GM20431 (cell line): ENCODE results near the gene ZNF614.
"Not testable (repeated sequence)": the region's sequence is repeated elsewhere in the genome, so short reads cannot be mapped to it uniquely, and the experiment has no call there.

Source experiments
- in situ Hi-C: fragments of 300-500 bp; cut with MseI, MboI; formaldehyde crosslinking; loops from one replicate; pipeline ENCODE4 v1.15.0; 2020; ENCODE audit warnings: low sequenced_read_pairs; ENCODE audit not compliant: unreplicated experiment

Gene ZNF614

DNA sequence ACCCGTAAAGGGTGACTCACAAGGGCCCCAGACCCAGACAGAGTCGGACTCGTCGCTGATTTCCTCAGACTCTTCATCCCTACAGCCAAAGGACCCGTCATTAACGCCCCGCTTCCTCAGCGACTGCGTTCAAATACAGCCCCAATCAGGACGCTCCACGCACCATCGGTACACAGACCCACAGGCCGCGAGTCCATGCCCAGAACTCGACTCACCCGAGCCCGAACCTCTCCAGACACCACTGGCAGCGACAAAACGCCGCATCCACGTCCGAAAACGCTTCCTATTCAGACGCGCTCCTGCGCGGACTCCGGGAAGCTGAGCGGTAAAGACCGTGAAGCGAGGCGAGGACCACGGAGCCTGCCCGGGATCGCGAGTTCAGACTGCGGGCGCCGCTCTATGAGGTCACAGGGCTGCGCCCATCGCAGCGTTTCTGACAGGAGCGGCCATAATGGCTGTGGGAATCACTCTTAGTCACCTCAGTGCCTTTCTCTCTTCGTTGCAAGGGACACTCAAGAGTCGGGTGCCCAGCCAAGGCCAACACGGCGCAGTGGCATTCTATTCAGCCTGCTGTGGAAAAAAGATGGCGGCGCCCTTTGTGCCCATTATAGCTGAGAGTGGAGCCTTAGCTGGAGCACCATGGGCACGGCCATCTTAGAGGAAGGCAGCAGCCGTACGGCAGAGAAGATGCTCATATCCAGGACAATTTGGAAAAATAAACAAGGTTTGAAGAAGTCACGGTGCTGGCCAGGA, at the start of gene ZNF614:
Gene ZNF614, minus strand, starts transcription at position 353 of the 753 bp plus-strand sequence. CDS start 2,634 bp downstream, outside the sequence.
- in situ Hi-C loops, result no loop called here

- in situ Hi-C loops, result no loop called here
Observed at GRCh38 chr19:52070496-52070895, 42.3 kb upstream of the ZNF614 start.

DNA sequence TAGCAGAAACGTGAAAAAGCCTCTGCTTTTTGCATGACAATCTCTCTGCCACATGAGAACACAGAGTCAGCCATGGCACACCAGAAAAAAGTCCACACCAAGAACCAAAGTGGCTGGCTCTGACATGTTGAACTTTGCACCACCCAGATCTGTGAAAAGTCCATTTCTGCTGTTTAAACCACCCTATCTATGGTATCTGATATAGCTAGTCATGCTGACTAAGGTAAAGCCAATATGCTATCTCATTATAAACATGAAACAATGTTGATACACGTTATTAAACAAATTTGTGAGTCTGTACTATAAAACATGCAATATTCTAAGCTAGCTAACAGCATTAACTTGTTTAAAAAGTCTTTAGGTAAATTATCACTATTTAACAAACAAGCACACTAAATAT, 41.5 kb upstream of the ZNF614 start:
- in situ Hi-C loops, result no loop called here

DNA sequence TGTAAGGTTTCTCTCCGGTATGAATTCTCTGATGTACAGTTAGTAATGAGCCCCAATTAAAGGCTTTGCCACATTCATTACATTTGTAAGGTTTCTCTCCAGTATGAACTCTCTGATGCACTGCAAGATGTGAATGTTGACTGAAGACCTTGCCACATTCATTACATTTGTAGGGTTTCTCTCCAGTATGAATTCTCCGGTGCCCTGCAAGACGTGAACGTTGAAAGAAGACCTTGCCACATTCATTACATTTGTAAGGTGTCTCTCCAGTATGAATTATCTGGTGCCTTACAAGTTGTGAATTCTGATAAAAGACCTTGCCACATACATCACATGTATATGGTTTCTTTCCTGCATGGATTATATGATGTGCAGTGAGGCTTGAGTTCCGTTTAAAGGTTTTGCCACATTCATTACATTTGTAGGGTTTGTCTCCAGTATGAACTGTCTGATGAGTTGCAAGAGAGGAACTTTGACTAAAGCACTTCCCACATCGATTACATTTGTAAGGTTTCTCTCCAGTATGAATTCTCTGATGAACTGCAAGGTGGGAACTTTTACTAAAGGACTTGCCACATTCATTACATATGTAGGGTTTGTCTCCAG, 38.2 kb upstream of the ZNF614 start:
- in situ Hi-C loops, result no loop called here

DNA sequence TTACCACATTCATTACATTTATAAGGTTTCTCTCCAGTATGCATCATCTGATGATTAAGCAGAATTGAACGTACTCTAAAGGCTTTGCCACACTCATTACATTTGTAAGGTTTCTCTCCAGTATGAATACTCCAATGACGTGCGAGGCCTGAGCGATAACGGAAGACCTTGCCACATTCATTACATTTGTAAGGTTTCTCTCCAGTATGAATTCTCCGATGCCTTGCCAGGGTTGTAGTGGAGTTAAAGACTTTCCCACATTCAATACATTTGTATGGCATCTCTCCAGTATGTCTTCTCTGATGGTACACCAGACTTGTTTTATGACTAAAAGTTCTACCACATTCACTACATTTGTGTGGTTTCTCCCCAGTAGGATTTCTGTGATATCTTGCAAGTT, 37.2 kb upstream of the ZNF614 start:
- in situ Hi-C loops, result no loop called here

GRCh38 chr19:52056480-52056879, 28.3 kb upstream of the ZNF614 start:
- in situ Hi-C loops, result not testable (repeated sequence)

DNA sequence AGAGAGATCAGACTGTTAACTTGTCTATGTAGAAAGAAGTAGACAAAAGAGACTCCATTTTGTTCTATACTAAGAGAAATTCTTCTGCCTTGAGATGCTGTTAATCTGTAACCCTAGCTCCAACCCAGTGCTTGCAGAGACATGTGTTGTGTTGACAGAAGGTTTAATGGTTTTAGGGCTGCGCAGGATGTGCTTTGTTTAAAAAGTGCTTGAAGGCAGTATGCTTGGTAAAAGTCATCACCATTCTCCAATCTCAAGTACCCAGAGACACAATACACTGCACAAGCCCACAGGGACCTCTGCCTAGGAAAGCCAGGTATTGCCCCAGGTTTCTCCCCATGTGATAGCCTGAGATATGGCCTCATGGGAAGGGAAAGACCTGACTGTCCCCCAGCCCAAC, 23.6 kb upstream of the ZNF614 start:
- in situ Hi-C loops, result not testable (repeated sequence)

DNA sequence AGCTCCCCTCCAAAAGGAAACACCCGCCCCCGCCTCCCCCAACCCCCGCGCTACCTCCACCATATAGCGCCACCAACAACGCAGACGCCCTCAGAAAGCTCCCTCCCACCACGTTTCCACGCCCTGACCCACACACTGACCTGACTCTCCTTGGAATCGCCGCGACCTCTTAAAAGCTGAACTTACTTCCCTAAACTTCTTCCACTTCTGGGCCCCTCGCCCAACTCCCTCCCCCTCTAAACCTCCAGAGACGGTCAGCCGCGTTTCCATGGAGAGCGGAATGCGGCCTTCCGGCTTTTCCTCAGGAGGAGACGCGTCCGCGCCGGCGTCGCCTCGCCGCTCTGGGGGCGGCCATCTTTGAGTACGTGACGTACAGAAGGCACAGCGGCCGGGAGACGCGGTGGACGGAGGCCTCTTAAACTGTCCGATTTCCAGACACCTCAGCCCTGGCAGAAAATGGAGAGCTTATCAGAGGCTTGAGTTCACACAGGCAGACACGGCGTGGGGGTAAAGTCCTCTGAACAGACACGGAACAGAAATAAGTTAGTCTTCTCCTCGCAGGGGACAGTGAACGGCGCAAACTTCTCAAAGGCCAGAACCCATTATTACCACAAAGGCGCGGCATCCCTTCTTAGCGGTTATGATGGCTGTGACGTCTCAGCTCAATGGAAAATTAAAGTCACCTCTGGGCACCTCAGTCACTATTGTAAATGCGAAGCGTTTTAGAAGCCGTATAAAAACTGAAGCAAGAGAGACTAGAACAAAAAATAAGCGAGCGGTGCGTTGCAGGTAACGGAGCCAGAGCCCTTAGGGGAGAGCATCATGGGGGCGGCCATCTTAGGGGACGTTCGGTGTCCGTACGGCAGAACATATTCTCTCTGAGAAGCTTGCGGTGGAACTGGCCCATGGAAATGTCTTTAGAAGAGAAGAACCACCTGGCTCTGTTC, 20.6 kb upstream of the ZNF614 start, which contains the start of gene ZNF432:
Gene ZNF432, minus strand, starts transcription at position 284 of the 947 bp plus-strand sequence. CDS start 1,970 bp downstream, outside the sequence.
- in situ Hi-C loops, result no loop called here

GRCh38 chr19:52039169-52039568, 11.0 kb upstream of the ZNF614 start:
- in situ Hi-C loops, result no loop called here

DNA sequence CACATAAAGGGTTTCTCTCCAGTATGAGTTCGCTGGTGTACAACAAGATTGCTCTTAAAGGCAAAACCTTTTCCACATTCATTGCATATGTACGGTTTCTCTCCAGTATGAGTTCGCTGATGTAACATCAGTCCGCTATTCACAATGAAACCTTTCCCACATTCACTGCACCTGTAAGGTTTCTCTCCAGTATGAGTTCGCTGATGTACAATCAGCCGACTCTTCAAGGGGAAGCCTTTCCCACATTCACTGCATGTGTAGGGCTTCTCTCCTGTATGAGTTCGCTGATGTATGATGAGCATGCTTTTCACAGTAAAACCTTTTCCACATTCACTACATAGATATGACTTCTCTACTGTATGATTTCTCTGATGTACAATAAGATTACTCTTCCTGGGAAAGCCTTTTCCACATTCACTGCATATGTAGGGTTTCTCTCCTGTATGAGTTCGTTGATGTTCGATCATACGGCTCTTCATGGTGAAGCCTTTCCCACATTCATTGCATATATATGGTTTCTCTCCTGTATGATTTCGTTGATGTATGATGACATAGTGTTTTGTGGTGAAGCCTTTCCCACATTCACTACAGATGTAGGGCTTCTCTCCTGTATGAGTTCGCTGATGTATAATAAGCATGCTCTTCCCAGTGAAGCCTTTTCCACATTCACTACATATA, 6.0 kb upstream of the ZNF614 start:
- in situ Hi-C loops, result no loop called here

DNA sequence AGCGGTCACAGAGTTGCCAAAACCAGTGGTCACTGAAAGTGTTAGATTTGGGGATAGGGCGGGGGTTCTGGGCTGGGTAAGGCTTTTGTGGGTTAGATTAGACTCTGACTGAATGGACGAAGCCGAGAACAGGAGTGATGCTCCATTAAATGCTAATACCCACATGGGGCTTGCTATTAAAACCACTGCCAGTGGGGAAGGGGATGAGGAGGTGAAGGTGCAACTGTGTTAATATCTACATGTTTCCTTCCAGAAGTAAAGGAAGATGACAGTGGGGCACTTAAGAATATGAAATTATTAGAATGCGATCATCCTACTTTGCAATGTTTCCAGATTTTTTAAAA, 573 bp upstream of the ZNF614 start:
- in situ Hi-C loops, result no loop called here

- in situ Hi-C loops, result not testable (repeated sequence)
Observed at GRCh38 chr19:52026255-52026990, 1.8 kb downstream of the ZNF614 start.

DNA sequence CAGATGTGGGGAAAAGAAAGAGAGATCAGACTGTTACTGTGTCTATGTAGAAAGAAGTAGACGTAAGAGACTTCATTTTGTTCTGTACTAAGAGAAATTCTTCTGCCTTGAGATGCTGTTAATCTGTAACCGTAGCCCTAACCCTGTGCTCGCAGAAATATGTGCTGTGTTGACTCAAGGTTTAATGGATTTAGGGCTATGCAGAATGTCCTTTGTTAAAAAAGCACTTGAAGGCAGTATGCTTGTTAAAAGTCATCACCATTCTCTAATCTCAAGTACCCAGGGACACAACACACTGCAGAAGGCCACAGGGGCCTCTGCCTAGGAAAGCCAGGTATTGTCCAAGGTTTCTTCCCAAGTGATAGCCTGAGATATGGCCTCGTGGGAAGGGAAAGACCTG, 3.7 kb downstream of the ZNF614 start:
- in situ Hi-C loops, result not testable (repeated sequence)

DNA sequence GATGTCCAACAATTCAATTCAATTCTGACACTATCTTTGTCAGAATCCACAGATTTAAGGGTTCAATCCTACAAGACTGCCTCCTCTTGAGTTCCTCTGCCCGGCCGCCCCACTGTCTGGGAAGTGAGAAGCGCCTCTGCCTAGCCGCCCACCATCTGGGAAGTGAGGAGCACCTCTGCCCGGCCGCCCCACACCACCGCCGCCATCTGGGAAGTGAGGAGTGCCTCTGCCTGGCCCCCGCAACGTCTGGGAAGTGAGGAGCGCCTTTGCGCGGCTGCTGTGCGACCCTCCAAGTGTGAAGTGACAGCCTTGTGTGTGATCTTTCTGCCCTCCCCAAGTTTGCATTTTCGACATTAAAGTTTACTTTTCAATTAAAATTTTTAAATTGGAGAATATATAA, 6.0 kb downstream of the ZNF614 start:
- in situ Hi-C loops, result no loop called here

DNA sequence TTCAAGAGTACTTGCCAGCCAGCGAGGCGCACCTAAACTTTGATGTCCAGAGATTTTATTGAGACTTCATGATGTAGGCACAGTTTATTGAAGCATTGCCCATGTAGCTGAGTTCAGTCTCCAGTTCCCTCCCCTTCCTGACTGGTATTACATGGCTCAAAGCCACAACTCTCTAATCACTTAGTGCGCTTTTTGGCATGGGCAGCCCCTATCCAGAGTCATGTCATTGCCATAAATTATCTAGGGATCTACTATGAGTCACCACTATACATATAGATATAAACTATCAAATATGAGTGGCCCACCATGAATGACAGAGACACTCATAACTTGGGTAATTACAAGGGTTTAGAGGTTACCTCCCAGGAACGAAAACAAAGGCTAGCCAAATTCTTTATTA, 7.7 kb downstream of the ZNF614 start:
- in situ Hi-C loops, result no loop called here

DNA sequence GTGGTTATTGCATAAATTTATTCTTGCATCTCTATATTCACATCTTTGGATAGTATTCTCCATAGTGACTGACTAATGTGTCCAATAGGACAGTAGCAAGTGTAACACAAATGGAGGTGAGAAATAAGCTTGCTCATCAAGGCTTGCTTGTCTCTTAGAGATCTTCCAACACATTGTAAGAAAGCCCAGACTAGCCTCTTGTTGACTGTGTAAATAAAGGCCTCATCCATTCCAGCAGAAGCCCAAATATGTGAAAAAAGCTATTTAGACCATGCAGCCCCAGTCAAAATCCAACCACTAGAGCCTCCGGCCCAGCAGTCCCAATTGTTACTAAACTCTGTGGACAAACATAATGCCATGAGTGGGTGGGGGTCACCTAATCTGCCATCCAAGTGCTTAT, 17.5 kb downstream of the ZNF614 start:
- in situ Hi-C loops, result no loop called here

DNA sequence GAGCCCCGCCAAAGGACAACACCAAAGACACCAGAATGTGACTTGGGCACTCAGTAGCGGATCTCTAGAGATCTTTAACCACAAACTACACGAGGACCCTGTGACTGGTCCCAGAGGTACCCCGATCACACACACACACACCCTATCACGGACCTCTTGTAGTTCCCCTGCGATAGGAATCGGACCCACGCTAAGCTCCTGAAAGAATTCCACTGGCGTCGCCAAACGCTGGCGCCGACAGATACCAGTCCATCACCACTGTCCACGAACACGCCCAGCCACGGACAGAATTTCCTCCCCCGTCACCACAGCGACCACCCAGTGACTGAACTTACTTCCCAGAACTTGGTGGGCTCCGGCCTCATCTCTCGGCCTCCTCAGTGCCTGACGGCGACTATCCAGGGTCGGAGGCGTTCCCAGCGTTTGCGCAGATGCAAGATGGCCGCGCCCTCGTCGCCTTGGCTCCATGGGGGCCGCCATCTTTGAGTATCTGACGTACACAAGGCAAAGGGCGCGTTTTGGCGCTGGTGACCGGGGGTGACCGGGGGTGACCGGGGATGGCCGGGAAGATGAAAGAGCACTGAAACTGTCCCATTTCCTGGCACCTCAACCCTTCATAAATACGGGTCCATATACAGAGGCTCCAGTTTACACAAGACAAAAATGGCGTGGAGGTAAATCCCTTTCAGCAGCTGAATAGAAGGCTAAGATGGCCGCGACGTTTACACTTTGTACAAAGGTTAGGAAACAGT, 20.2 kb downstream of the ZNF614 start, which contains the start of gene ZNF615:
Gene ZNF615, minus strand, starts transcription at position 406 of the 752 bp plus-strand sequence. CDS start 4,500 bp downstream, outside the sequence.
- in situ Hi-C loops, result no loop called here

DNA sequence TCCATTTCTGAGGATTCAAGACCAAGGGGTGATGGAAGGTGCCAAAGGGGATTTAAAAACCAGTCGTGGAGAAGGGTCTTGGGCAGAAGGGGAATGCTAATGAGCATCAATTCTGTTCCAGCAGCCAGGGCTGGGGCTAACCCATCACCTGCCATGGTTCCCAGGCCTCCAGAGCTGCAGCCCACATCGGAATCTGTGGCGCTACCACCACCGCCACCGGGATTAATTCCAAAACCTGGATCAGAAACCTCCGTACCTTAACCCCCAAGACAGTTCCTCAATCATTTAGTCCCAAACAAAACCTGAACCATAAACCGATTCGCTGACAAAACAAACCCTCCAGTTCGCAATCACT, 20.8 kb downstream of the ZNF614 start:
- in situ Hi-C loops, result no loop called here
